Amygdala (tissue), 56 donors: ENCODE measurements around the gene PIGZ.

Source experiments
- DNase-seq, 56 donors: peaks; one replicate each; lab custom pipeline; 2025; lab: John Stamatoyannopoulos, UW

Gene PIGZ

GRCh38 chr3:197001972-197002700, 33.5 kb upstream of the PIGZ start:
- DNase-seq, result peak in 31 of 56 donors; percentile 9 to 61 (median 40)

- no peak for DNase-seq
Measured at GRCh38 chr3:197001106-197001971, 32.7 kb upstream of the PIGZ start.

- no peak for DNase-seq
Measured at GRCh38 chr3:197000211-197000610, 31.6 kb upstream of the PIGZ start.

DNA sequence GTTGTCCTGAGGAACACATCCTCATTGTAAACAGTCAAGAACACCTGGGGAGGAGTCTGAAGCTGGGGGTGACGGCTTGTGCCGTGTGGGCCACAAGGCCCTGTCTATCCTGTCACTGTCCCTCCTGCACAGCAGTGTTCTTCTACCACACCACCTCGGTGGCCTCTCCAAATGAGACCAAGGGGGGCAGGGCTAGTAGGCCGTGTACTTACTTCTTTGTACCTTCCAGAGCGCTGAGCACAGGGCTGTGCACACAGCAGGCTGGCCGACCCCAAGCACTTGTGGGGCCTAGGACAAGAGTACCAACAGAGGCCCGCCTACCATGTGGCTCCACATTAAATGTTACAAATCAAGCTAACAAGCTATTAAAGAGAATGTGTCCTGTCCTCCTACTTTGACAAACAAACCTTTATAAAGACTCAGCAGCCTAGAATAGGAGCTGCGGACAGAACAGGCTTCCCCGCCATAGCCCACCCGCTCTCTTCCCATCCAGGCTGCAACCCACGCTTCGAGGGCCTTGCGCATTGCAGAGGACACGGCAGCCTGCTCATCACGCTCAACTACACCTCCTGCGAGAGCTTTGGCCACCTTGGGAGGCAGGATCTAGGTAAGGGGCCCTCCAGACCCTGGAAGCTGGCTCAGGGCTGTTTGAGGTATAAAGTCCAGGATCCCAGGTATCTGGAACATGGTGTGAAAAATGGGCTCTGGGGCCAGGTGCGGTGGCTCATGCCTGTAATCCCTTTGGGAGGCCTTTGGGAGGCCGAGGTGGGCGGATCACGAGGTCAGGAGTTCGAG, 30.5 kb upstream of the PIGZ start:
- no peak for DNase-seq

DNA sequence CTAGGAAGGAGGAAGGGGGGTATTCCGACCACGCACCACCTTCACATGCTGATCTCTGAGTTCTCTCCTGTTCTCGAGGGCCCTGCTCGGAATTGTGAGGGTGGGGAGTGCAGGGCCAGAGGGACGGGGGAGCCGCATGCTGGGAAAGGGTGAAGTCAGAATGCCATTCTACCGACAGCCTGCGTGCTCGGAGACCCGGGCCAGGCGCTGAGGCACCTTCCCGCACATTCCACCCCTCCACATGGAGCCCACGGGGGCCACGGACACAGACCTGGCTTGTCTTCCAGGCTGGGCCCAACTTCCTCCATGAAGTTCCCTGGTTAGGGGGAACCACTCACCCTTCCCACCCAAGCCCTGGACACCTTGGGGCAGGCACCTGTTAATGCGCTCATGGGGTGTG, 28.7 kb upstream of the PIGZ start:
- no peak for DNase-seq

- DNase-seq, result no peak
Measured at GRCh38 chr3:196996454-196997265, 28.0 kb upstream of the PIGZ start.

DNA sequence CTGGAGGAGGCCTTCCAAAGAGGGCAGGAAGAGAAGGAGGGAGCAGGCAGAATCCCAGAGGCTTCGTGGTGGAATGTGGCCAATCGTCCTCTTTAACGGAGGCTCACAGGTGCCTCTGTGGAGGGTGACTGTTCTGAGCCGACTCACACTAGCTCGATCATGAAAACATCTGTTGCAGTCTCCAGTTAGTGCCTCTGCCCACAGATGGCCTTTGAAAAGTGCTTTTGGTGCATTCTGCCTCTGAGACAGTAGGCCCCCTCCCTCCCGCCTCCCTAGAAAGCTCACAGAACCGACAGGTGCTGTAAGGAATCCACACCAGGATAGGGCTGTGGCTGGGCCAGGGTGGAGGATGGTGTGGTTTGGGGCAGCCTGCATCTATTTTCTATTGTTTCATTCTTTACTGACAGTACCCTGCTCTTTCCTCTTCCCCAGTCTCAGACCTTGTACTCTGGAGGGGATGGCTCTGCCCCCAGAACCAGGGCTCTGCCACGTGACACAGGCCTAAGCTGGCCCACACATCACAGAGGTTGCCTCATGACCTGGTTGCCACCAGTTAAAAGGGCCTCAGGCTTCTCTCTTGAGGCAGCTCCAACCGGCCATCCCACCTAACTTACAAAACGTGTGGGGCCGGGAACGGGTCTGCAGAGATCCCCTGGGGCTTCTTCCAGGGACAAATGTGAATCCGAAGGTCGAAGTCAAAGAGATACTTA, 27.2 kb upstream of the PIGZ start:
- peak in 2 of 56 donors; percentile 9 to 27 for DNase-seq

GRCh38 chr3:196995027-196995426, 26.4 kb upstream of the PIGZ start:
- no peak for DNase-seq

GRCh38 chr3:196994056-196994455, 25.4 kb upstream of the PIGZ start:
- no peak for DNase-seq

DNA sequence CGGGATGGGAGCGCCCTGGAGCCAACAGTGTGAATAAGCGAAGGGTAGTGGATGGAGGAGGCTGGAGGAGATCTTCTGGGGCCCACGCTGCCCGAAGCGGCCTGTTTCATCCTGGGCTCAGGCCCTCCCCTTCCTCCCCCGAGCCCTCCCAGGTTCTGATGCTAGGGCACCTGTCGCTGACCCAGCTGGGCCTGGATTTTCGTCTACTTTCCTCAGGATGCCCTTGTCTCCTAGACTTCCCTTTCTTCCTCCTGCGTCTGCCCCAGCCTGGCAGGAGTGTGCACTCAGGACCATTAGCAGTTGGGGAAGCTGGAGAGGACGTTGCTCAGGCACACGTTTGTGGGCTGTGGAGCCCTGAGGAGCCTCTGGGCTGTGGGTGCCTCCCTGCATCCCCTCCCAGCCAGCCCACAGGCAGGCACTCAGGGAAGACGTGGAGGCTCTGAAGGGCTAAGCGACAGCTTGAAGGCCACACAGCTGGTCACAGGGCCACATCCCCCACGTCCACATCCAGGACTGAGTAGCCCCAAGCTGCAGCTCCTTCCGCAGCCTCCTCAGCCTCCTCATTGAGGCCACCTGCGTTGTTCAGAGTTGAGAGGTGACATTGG, 23.9 kb upstream of the PIGZ start:
- no peak for DNase-seq

DNA sequence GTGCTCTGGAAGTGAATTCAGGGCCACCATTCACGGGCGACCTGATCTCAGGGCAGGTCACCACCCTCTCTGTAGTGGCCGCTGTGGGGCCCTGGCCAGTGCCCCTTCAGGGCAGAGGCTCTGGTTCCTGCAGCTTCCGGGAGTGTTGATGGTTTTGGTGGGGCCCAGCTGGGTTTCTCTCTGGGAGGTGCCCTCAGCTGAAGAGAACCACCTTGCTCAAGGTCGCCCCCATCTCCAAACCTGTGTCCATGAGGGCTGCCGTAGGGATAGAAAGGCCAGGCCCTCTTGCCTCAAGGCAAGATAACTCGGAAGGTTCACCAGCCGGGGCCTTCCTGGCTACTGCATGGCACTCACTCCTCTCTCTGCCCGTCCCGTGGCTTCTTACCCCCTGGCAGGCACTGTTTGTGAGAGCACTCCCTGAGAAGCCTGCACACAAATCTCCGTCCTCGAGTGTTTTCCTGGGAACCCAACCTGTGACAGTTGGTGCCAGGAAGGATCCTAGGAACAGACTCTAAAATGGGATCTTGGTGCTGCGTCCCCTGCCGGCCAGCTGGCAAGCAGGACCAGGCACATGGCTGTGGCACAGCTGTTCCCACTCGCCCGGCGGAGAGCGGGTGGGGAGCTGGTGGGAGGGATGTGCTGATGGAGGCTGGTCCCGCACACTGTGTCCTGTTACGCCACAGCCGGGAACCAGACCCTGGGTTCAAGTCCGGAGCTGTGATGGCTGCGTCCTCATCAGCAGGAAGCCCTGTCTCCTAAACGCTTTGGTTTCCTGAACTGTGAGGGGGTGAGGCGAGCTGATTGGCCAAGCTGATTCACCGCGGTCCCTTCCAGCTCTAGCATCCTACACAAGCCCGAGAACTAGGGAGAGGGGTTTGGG, 23.2 kb upstream of the PIGZ start:
- peak in 6 of 56 donors; percentile 10 to 44 (median 24) for DNase-seq

GRCh38 chr3:196990601-196991007, 22.0 kb upstream of the PIGZ start:
- no peak for DNase-seq

- no peak for DNase-seq
Measured at GRCh38 chr3:196989721-196990262, 21.2 kb upstream of the PIGZ start.

DNA sequence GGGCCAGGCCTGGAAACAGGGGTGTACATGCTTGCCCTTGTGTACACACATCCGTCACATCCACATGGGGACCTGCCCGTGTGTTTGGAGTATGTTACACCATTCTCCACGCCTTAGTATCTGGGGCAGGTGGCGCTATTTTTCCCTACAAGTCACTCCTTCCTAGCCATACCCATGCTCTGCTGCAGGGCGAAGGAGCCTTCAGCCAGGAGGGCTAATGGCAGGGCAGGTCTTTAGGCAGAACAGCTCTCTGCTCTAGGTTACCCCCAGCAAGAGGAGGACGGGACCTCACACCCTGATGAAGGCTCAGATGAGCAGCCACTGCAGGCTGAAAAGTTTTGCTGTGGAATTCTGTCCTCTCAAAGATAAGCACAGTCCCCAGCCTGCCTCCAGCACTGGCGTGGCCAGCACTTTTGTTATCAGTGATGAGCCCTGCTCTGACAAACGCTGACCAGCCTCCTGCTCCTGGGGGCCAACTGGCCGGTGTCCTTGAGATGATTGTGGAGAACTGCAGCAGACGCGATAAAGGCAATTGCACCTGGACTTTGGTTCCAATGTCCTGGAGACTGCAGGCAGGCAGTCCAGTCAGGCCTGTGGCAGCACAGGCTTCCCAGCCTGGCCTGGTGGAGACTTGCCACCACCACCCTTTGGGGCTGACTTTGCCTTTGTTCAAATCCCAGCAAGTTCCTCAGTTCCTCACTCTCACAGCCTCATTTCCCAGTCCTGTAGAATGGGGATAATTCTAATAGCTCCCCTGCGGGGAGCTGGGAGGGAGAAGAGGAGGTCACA, 19.8 kb upstream of the PIGZ start:
- no peak for DNase-seq

DNA sequence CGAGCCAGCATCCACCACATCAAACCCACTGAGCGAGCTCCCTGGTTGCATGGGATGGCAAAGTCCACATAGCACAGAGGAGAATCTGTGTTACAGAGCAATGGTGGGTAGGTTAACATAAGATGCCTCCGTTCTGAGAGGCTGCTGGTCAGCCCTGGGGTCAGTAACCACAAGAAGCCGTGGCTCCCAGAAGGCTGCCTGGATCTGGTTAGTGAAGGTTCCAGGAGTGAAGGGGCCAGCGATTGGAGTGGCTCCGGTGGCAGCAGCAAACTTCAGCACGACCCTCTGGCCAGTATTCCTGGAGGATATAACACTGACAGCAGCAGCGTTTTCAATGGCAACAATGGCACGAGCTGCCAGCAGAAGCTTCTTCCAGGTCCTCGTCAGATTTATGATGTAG, 18.4 kb upstream of the PIGZ start:
- no peak for DNase-seq

DNA sequence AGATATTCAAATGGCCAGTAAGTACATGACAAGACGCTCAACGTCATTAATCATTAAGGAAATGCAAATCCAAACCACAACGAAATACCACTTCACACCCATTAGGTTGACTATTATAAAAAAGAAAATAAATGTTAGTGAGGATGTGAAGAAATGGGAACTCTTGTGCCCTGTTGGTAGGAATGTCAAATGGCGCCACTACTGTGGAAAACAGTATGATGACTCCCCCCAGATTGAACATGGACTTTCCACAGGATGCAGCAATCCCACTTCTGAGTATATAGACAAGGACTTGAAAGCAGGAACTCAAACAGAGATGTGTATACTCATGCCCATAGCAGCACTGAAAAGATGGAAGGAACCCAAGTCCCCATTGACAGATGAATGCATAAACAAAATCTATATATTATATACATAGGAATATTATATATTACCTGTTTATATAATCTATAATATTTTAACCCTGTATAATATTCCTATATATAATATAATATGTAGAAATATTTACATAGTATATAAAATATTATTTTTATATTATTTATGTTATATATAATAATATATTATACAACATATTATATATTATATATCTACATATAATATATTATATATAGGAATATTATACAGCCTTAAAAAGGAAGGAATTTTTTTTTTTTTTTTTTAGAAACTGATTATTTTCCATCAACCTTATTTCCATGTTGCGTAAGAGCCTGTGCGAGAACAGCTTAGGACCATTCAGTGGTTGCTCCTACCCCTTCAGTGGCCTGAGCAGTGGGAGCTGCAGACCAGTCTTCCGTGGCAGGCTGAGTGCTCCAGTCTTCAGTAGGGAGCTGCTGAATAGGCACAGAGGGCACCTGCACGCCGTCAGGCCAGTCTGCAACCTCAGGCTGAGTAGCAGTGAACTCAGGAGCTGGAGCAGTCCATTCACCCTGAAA, 17.6 kb upstream of the PIGZ start:
- no peak for DNase-seq
